Hematopoietic multipotent progenitor cell treated with erythropoietin and hydrocortisone succinate and interleukin-3 and kit ligand, for 6 days (in vitro differentiated cells): Measurements from ENCODE around the gene NIPAL4.
A peak's percentile ranks its signal among the peaks of the same experiment; 100 is the strongest.
"Not testable (repeated sequence)": the region's sequence is repeated elsewhere in the genome, so short reads cannot be mapped to it uniquely, and the experiment has no call there.

ENCODE experiments used
- DNase-seq: peaks from one replicate; pipeline ENCODE4 v3.0.0-alpha.2; 2015

NIPAL4 gene

DNA sequence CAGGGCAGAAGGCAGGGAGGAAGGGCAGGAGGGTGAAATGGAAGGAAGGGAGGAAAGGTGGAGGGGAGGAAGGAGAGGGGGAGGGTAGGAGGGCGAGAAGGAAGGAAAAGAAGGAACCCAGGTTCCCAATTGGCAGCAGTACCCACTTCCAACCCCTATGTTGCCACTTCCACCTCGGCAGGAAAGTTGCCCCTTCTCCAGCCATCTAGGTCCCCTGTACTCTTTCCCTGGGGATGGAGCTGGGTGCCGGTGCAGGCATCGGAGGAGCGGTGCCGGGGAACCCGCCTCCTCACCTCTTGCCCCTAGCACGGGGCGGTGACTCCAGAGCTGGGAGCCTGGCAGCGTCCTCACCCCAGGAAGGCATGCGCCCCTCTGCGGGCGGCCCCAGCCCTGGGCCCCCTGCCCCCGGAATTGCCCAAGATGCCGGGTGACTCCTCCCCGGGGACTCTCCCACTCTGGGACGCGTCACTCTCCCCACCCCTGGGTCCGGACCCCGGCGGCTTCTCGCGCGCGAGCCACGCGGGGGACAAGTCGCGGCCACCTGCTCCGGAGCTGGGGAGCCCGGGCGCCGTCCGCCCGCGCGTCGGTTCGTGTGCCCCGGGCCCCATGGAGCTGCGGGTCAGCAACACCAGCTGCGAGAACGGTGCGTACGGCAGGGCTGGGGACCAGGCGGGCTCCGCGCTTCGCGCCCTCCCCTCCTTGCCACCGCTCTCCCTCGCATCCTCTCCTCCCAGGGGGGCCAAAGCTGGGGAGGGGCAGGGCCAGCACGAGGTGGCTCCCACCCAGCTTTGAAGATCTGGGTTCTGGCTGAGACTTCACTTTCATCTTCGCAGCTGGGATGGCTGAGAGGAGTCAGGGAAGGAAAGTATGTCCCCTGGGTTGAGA lies at the start of gene NIPAL4:
TSS of gene NIPAL4 (plus strand) at position 499 of the 885 bp plus-strand sequence. CDS start at position 607, 108 bp downstream.
- no peak for DNase-seq

DNA sequence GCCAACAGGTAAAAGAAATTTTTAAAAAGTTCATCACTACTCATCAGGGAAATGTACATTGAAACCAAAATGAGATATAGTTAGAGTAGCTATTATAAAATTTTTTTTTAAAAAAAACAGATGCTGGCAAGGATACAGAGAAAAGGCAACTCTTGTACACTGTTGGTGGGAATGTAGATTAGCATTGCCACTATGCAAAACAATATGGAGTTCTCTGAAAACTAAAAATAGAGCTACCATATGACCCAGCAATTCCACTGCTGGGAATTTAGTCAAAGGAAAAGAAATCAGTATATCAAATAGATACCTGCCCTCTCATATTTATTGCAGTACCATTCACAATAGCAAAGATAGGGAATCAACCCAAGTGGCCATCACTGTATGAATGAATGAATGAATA lies 44.2 kb upstream of the NIPAL4 start:
- no peak for DNase-seq

DNA sequence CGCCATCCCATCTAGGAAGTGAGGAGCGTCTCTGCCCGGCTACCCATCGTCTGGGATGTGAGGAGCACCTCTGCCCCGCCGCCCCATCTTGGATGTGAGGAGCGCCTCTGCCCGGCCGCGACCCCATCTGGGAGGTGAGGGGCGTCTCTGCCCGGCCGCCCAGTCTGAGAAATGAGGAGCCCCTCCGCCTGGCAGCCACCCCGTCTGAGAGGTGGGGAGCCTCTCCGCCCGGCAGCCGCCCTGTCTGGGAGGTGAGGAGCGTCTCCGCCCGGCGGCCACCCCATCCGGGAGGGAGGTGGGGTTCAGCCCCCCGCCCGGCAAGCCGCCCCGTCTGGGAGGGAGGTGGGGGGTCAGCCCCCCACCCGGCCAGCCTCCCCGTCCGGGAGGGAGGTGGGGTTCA lies 40.5 kb upstream of the NIPAL4 start:
- not testable (repeated sequence) for DNase-seq

DNA sequence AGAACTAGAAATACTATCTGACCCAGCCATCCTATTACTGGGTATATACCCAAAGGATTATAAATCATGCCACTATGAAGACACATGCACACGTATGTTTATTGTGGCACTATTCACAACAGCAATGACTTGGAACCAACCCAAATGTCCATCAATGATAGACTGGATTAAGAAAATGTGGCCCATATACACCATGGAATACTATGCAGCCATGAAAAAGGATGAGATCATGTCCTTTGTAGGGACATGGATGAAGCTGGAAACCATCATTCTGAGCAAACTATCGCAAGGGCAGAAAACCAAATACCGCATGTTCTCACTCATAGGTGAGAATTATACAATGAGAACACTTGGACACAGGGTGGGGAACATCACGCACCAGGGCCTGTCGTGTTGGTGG lies 30.1 kb upstream of the NIPAL4 start:
- not testable (repeated sequence) for DNase-seq

GRCh38 chr5:157431544-157432200 lies 28.3 kb upstream of the NIPAL4 start:
- DNase-seq: peak; percentile 83

DNA sequence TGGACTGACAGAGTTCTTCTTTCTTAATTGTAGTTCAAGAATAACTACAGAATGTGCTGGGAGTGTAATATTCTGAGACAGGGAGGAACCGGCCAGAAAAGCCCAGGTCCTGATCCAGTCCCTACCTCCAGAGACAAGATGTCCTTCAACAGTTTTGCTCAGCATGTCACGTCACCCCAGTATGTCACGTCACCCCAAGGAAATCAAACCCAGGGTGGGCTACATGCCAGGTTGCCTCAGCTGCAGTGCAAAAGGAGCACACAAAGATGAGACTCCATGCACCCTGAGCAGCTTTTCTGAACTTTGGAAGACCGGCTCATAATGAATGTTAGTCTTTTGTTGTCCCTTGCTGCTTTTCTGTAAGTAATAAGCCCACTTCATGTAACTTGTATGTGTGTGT lies 25.9 kb upstream of the NIPAL4 start:
- no peak for DNase-seq

GRCh38 chr5:157443041-157443549 lies 16.9 kb upstream of the NIPAL4 start:
- no peak for DNase-seq

DNA sequence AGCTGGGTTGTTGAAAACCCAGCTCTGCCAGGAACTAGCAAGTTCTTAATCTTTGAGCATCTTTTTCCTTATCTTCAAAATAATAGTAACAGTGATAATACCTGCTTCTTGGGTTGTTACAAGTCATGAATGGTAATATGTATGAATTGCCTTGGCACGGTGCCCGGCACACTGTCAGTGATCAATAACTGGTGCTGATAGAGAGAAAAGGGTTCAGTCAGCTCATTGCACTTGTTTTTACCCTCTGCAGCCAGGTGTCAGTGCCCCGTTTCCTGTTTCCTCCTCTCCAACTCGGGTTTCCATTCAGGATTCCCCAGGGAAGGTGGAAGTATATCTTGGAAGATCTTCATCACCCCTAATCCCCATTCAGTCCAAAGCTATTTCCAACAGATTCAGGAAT lies 15.8 kb upstream of the NIPAL4 start:
- DNase-seq: no peak

DNA sequence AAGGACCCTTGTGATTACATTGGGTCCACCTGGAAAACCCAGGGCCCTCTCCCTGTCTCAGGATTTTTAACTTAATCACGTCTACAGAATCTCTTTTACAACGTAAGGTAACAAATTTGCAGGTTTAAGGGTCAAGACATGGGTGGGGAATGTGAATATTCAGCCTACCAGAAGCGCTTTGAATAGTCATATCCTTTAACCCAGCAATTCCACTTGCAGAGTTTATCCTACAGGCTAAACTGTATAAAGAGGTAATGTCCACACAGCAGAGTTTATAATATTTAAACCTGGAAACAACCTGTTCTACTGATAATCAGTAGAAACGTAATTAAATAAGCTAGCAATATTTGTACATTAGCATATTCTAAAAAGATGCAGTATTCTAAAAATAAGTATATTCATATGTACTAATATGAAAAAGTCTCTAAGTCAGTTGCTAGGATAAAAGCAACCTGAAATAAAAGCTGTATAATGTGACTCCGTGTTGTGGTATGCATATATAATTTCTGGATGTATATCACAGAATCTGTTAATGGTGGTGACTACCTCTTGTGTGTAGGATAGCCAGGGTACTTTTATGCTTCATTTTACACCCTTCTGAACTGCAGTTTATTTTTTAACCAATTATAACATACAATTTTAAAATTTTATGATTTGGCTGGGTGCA lies 14.1 kb upstream of the NIPAL4 start:
- no peak for DNase-seq

DNA sequence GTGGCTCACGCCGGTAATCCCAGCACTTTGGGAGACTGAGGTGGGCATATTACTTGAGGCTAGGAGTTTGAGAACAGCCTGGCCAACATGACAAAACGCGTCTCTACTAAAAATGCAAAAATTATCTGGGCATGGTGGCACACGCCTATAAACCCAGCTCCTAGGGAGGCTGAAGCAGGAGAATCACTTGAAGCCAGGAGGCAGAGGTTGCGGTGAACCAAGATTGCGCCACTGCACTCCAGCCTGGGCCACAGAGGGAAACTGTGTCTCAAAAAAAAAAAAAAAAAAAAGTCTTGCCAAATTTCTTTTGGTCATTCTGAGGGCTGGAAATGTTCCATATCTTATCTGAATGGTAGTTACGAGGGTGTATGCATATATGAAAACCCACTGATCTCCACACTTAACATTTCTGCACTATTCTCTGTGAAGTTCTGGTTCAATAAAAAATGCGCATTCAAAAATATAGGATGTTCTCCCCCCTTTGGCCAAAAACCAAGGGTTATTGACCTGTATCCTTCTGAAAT lies 13.5 kb upstream of the NIPAL4 start:
- peak; percentile 51 for DNase-seq

GRCh38 chr5:157447201-157447637 lies 12.8 kb upstream of the NIPAL4 start:
- peak; percentile 43 for DNase-seq

GRCh38 chr5:157449011-157449723 lies 10.8 kb upstream of the NIPAL4 start:
- no peak for DNase-seq

- DNase-seq: no peak
These were observed 10.0 kb upstream of the NIPAL4 start for GRCh38 chr5:157450024-157450423.

GRCh38 chr5:157451806-157452205 lies 8.2 kb upstream of the NIPAL4 start:
- DNase-seq: no peak

DNA sequence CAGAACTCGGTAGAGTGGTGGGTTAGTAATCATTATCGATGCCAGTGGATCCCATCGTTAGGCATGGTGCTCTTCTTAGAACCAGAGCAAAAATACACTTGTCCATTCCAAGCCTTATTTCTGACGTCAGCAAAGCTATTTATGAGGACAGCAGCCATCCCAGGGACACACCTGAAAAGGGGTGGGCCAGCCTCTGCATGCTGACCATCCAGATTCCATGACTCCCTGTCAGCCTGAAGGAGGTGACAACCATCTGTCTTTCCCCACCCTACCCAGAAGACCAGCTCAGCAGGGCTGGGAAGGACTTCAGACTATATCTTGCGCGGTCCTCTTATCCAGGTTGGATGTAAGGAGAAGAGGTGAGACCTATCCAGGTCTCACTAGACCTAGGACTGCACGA lies 5.7 kb upstream of the NIPAL4 start:
- DNase-seq: no peak

GRCh38 chr5:157455057-157455456 lies 5.0 kb upstream of the NIPAL4 start:
- no peak for DNase-seq

DNA sequence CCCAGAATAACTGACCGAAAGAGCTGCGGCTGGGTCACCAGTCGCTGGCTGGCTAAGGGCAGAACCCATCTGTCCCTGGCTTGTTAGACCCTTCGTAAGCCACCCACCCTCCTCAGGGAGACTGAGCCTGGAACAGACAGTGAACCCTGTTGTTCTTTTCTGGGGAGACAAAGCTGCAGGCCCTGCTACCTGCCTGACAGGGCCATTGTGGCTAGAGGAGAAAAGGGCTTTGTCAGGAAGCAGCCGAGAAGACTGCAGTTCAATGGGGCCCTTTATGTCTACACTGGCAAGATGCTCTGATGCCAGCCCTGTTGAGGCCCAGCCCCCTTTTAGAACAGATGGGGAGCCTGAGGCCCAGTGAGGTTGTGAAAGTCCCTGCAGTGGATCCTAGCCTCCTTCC lies 3.7 kb upstream of the NIPAL4 start:
- DNase-seq: no peak

DNA sequence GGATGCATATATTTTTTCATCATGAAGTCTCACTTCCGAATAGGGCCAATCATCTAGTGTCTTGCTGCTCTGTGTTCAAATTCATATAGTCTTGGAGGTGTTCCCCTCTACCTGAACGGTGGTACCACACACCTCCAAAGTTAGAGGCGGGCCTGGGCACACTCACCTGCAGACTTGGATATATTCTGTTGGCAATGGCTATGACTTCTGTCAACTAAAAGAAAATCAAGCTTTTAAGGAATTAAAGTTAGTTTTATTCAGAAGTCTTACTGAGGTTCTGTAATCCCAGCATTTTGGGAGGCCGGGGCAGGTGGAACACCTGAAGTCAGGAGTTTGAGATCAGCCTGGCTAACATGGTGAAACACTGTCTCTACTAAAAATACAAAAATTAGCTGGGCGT lies 2.6 kb upstream of the NIPAL4 start:
- no peak for DNase-seq

DNA sequence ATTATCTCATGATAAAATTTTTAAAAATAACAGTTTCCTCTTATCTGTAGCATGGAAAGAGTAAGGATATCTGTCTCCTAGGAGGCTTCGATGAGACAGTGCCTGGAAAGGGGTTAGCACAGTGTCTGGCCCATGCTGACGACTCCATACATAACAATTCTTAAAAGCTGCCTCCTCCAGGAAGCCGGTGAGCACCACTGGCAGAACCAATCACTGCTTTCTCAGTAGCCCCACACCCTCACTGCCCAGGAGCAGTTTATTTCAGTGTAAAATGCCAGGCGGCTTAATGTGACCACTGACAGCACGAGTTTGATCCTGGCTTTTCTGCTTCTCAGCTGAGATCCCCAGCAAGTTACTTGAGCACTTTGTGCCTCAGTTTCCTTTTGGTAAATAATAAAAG lies 1.2 kb upstream of the NIPAL4 start:
- no peak for DNase-seq

- DNase-seq: no peak
These were observed 1.1 kb downstream of the NIPAL4 start for GRCh38 chr5:157460921-157461792.

DNA sequence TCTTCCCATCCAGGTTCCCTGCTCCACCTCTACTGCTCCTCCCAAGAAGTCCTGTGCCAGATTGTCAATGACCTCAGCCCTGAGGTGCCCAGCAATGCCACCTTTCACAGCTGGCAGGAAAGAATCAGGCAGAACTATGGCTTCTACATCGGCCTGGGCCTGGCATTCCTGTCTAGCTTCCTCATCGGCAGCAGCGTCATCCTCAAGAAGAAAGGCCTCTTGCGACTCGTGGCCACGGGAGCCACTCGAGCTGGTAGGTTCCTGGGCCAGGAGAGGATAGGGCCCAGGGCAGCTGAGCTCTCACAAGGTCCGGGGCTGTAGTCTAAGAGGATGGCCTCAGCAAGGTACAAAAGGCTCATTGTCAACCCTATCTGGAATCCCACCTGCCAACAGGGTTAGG lies 3.1 kb downstream of the NIPAL4 start:
- DNase-seq: no peak
